ENCODE data around the gene PTAFR. TPM values are rescaled to one million over a fixed set of nuclear protein-coding genes. Genes with fewer than 3 reads are reported as not detected.

PTAFR gene
- total RNA-seq, 1 experiment from 2014 or later: 1.9 TPM

GRCh38 chr1:28190337-28190979 lies 14.0 kb upstream of the PTAFR start:
- Histone ChIP-seq H4K91ac (ENCODE audit: insufficient read length, low read depth, low read length) (no peak overlapping the region), H3K4me2 (ENCODE audit: insufficient read depth, insufficient read length, low read length) (no peak overlapping the region), H4K5ac (ENCODE audit: insufficient read length, low read depth, low read length) (no peak overlapping the region), H3T11ph (ENCODE audit: low read length) (no peak overlapping the region), H3K23ac (ENCODE audit: insufficient read length, low read depth, low read length) (no peak overlapping the region), H2BK20ac (ENCODE audit: low read depth, low read length, poor library complexity, severe bottlenecking) (no peak overlapping the region), H3K79me1 (ENCODE audit: insufficient read depth, low read depth, low read length, poor library complexity, severe bottlenecking) (no peaks in the 10 kb centered on the region), H3K4me1 (ENCODE audit: insufficient read depth, low read length) (no peaks in the 10 kb centered on the region; the same call in 1 of the 2 replicates), H2BK120ac (ENCODE audit: low read depth, low read length, poor library complexity, severe bottlenecking) (no peak overlapping the region), H3K18ac (ENCODE audit: insufficient read length, low read depth, low read length) (no peak overlapping the region), H3K4ac (ENCODE audit: low read depth, low read length) (no peak overlapping the region), H3K56ac (ENCODE audit: insufficient read length, low read depth, low read length) (no peak overlapping the region), H2BK5ac (ENCODE audit: insufficient read length, low read length) (no peak overlapping the region), H3K9ac (ENCODE audit: extremely low read depth, insufficient read length, low read length) (no peak overlapping the region), H3K27me3 (ENCODE audit: insufficient read depth, low read length) (no peaks in the 10 kb centered on the region), H4K20me1 (ENCODE audit: control insufficient read depth, insufficient read depth, insufficient read length) (no peaks in the 10 kb centered on the region), H3K9me3 (ENCODE audit: control insufficient read depth, low read depth, low read length) (no peaks in the 10 kb centered on the region), H2AFZ (ENCODE audit: low read length) (no peak overlapping the region), H2BK12ac (ENCODE audit: insufficient read length, low read depth, low read length) (no peak overlapping the region), H4K8ac (replicated peaks; ENCODE audit: insufficient read length, low read depth, low read length) (no peak overlapping the region), H2BK15ac (ENCODE audit: low read depth, low read length) (no peak overlapping the region), H3K79me2 (ENCODE audit: insufficient read depth, low read length) (no peaks in the 10 kb centered on the region), H2AK5ac (ENCODE audit: insufficient read length, low read length) (no peak overlapping the region), H3K23me2 (ENCODE audit: insufficient read length, low read depth, low read length, poor library complexity, severe bottlenecking) (no peaks in the 10 kb centered on the region), H3K27ac (ENCODE audit: insufficient read length, low read depth, low read length) (no peak overlapping the region), H3K14ac (ENCODE audit: insufficient read depth, low read length) (no peak overlapping the region)
- Mint-ChIP-seq H3K36me3 (ENCODE audit: insufficient read depth in 1 of 3, low read depth in 3 of 3) (no peaks in the 10 kb centered on the region), H3K27me3 (ENCODE audit: low read depth) (no peaks in the 10 kb centered on the region), H3K4me1 (peaks cover 14 to 17% of the 10 kb centered on the region in 2 experiments), H3K27ac (no peak overlapping the region), H3K9me3 (no peaks in the 10 kb centered on the region), H3K4me3 (no peak overlapping the region)
- no CpG with 5 or more reads among the region's 3 CpGs for WGBS (ENCODE audit: extremely low coverage, insufficient read length, low lambda C conversion rate)
- no peak for TF ChIP-seq CTCF (conservative IDR thresholded peaks at IDR 0.05)
- no peak for DNase-seq
